ENCODE results near the gene CRTAP.

DNA sequence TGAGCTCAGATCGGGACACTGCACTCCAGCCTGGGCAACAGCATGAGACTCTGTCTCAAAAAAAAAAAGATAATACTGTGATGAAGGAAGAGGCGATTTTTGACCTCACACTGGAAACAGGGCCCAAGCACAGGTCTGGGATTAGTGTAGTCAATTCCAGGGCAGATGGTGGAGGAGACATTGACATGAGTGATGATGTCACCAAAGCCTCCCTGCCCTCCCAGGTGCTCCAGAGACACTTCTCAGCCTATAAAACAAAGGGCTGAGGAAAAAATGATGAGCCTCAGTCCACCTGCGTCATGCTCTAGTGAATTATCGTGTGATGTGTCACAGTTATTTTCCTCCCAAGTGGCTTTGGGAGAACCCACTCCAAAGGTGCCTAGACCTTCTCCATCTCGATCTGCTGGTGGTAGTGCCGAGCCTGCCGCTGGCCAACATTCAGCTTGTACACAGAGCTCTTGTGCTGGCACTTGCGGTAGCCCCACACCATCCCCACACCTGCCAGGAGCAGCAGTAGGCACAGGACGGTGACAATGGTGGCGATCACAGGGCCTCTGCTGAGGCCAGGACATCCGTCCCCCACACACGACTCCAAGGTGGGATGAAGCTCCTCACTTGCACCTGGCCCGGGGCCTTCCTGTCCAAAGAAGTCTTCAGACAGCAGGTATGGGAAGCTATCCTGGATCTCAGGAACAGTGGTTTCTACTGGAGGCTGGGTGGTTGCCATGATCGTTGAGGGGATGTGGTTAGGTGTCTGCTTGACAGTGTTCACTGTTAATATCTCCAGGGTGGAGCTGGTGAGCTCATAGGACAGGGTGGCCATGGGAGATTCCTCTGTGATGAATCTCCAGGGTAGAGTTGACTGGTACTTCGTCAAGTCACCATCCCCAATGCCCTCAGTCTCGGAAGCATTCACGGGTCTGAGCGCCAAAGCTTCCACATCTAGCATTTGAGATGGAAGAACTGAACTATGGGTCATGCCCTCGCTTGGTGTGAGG lies 38.8 kb downstream of the CRTAP start:
- TF ChIP-seq, protein P1, sequence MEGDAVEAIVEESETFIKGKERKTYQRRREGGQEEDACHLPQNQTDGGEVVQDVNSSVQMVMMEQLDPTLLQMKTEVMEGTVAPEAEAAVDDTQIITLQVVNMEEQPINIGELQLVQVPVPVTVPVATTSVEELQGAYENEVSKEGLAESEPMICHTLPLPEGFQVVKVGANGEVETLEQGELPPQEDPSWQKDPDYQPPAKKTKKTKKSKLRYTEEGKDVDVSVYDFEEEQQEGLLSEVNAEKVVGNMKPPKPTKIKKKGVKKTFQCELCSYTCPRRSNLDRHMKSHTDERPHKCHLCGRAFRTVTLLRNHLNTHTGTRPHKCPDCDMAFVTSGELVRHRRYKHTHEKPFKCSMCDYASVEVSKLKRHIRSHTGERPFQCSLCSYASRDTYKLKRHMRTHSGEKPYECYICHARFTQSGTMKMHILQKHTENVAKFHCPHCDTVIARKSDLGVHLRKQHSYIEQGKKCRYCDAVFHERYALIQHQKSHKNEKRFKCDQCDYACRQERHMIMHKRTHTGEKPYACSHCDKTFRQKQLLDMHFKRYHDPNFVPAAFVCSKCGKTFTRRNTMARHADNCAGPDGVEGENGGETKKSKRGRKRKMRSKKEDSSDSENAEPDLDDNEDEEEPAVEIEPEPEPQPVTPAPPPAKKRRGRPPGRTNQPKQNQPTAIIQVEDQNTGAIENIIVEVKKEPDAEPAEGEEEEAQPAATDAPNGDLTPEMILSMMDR (IDR thresholded peaks at IDR 0.05) = no peak
- TF ChIP-seq POLR2A (IDR thresholded peaks at IDR 0.05) = no peak

All from right lobe of liver (tissue), 4 donors.